ENCODE measurements around the gene MAGEL2.

Gene MAGEL2

DNA sequence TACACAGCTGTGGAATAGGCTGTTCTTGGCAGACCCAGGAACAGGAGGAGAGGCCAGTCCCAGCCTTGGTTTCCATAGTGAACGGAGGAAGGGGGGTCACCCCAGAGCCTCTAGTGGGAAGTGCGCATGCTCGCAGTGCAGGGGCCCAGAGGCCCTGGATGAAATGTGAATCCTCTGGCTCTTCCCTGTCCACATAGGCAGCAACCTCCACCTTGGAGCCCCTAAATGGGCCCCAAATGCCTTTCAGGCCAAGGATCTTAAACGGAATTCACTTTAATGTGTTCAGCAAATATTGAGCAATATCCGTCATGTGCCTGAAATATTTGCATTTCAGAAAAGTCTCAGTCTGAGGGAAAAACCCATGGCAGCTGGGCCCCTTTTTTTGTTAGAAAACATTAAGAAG, 42.8 kb upstream of the MAGEL2 start:
- peak; percentile 76; the same call in 2 of the 3 replicates for ATAC-seq
- no peak for TF ChIP-seq ARNTL (CRISPR knock-in tag; IDR thresholded peaks at IDR 0.05; ENCODE audit: borderline replicate concordance, low read depth)
- TF ChIP-seq, protein P1, sequence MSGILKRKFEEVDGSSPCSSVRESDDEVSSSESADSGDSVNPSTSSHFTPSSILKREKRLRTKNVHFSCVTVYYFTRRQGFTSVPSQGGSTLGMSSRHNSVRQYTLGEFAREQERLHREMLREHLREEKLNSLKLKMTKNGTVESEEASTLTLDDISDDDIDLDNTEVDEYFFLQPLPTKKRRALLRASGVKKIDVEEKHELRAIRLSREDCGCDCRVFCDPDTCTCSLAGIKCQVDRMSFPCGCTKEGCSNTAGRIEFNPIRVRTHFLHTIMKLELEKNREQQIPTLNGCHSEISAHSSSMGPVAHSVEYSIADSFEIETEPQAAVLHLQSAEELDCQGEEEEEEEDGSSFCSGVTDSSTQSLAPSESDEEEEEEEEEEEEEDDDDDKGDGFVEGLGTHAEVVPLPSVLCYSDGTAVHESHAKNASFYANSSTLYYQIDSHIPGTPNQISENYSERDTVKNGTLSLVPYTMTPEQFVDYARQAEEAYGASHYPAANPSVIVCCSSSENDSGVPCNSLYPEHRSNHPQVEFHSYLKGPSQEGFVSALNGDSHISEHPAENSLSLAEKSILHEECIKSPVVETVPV (CRISPR knock-in tag; IDR thresholded peaks at IDR 0.05): no peak
- TF ChIP-seq BACH2 (CRISPR knock-in tag; IDR thresholded peaks at IDR 0.05; ENCODE audit: borderline replicate concordance): no peak
- no peak for TF ChIP-seq ZNF8 (CRISPR knock-in tag; IDR thresholded peaks at IDR 0.05)
- TF ChIP-seq RARB (CRISPR knock-in tag; IDR thresholded peaks at IDR 0.05): no peak
- TF ChIP-seq ESRRG (CRISPR knock-in tag; IDR thresholded peaks at IDR 0.05): no peak
- TF ChIP-seq CSDC2 (CRISPR knock-in tag; IDR thresholded peaks at IDR 0.05): no peak
- TF ChIP-seq ZFP3 (CRISPR knock-in tag; IDR thresholded peaks at IDR 0.05): no peak
- TF ChIP-seq SNAI2 (CRISPR knock-in tag; IDR thresholded peaks at IDR 0.05): no peak
- TF ChIP-seq ZC3H10 (CRISPR knock-in tag; IDR thresholded peaks at IDR 0.05): no peak
- TF ChIP-seq TCF4 (CRISPR knock-in tag; IDR thresholded peaks at IDR 0.05; ENCODE audit: borderline replicate concordance): no peak
- TF ChIP-seq, protein P2, sequence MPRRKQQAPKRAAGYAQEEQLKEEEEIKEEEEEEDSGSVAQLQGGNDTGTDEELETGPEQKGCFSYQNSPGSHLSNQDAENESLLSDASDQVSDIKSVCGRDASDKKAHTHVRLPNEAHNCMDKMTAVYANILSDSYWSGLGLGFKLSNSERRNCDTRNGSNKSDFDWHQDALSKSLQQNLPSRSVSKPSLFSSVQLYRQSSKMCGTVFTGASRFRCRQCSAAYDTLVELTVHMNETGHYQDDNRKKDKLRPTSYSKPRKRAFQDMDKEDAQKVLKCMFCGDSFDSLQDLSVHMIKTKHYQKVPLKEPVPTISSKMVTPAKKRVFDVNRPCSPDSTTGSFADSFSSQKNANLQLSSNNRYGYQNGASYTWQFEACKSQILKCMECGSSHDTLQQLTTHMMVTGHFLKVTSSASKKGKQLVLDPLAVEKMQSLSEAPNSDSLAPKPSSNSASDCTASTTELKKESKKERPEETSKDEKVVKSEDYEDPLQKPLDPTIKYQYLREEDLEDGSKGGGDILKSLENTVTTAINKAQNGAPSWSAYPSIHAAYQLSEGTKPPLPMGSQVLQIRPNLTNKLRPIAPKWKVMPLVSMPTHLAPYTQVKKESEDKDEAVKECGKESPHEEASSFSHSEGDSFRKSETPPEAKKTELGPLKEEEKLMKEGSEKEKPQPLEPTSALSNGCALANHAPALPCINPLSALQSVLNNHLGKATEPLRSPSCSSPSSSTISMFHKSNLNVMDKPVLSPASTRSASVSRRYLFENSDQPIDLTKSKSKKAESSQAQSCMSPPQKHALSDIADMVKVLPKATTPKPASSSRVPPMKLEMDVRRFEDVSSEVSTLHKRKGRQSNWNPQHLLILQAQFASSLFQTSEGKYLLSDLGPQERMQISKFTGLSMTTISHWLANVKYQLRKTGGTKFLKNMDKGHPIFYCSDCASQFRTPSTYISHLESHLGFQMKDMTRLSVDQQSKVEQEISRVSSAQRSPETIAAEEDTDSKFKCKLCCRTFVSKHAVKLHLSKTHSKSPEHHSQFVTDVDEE (CRISPR knock-in tag; IDR thresholded peaks at IDR 0.05): no peak
- no peak for TF ChIP-seq OSR1 (CRISPR knock-in tag; IDR thresholded peaks at IDR 0.05)
- no peak for TF ChIP-seq ZNF70 (CRISPR knock-in tag; IDR thresholded peaks at IDR 0.05)
- TF ChIP-seq TOX (CRISPR knock-in tag; IDR thresholded peaks at IDR 0.05; ENCODE audit: borderline replicate concordance): no peak
- TF ChIP-seq PPARA (CRISPR knock-in tag; IDR thresholded peaks at IDR 0.05; ENCODE audit: borderline replicate concordance): no peak
- TF ChIP-seq GLIS3 (CRISPR knock-in tag; IDR thresholded peaks at IDR 0.05): no peak
- TF ChIP-seq, protein P3, sequence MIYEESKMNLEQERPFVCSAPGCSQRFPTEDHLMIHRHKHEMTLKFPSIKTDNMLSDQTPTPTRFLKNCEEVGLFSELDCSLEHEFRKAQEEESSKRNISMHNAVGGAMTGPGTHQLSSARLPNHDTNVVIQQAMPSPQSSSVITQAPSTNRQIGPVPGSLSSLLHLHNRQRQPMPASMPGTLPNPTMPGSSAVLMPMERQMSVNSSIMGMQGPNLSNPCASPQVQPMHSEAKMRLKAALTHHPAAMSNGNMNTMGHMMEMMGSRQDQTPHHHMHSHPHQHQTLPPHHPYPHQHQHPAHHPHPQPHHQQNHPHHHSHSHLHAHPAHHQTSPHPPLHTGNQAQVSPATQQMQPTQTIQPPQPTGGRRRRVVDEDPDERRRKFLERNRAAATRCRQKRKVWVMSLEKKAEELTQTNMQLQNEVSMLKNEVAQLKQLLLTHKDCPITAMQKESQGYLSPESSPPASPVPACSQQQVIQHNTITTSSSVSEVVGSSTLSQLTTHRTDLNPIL (CRISPR knock-in tag; IDR thresholded peaks at IDR 0.05; ENCODE audit: low read depth): no peak

DNA sequence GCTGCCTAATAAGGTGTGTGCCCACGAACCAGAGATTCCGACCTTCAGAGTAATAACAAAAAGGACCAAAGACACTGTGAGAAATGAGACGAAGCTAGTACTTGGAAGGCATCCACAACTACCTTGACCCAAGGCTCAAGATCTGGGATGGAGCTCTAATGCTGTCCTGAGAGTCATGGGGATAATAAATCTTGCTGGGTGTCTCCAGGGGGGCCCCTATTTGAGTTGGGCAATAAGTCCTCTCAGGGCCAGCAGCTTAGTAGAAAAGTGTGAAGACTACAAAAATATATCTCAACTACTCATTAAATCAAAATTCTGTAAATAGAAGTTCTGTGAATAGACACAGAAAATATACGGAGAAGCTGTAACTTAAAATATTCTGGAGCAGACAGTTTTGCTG, 42.3 kb upstream of the MAGEL2 start:
- no peak for ATAC-seq
- TF ChIP-seq CSDC2 (CRISPR knock-in tag; IDR thresholded peaks at IDR 0.05): no peak

DNA sequence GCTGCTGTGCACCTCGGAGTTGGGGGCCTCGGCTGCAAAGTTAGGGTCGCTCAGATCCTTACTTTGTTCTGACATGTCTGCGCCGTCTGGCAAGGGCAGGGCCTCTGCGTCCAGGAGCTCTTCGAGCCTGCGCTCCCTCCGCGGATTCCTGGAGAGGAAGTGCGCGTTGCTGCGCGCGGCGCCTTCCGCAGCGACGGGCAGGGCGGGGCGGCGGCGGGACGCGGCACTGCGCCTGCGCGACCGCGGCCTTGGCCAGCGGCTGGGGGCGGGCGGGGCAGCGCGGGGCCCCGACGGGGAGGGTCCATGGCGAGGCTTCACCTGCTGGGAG, 39.4 kb upstream of the MAGEL2 start, which contains the start of gene NDN:
Gene NDN (minus strand): TSS at position 163 of the 328 bp plus-strand sequence. CDS start 88 bp downstream, at position 75.
- ATAC-seq: peak; percentile 75
- TF ChIP-seq ZNF70 (CRISPR knock-in tag; IDR thresholded peaks at IDR 0.05) (no peak), PPARA (CRISPR knock-in tag; IDR thresholded peaks at IDR 0.05; ENCODE audit: borderline replicate concordance) (no peak), TOX (CRISPR knock-in tag; IDR thresholded peaks at IDR 0.05; ENCODE audit: borderline replicate concordance) (no peak)
- TF ChIP-seq, protein P4, sequence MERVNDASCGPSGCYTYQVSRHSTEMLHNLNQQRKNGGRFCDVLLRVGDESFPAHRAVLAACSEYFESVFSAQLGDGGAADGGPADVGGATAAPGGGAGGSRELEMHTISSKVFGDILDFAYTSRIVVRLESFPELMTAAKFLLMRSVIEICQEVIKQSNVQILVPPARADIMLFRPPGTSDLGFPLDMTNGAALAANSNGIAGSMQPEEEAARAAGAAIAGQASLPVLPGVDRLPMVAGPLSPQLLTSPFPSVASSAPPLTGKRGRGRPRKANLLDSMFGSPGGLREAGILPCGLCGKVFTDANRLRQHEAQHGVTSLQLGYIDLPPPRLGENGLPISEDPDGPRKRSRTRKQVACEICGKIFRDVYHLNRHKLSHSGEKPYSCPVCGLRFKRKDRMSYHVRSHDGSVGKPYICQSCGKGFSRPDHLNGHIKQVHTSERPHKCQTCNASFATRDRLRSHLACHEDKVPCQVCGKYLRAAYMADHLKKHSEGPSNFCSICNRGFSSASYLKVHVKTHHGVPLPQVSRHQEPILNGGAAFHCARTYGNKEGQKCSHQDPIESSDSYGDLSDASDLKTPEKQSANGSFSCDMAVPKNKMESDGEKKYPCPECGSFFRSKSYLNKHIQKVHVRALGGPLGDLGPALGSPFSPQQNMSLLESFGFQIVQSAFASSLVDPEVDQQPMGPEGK (CRISPR knock-in tag; IDR thresholded peaks at IDR 0.05; ENCODE audit: borderline replicate concordance): no peak

DNA sequence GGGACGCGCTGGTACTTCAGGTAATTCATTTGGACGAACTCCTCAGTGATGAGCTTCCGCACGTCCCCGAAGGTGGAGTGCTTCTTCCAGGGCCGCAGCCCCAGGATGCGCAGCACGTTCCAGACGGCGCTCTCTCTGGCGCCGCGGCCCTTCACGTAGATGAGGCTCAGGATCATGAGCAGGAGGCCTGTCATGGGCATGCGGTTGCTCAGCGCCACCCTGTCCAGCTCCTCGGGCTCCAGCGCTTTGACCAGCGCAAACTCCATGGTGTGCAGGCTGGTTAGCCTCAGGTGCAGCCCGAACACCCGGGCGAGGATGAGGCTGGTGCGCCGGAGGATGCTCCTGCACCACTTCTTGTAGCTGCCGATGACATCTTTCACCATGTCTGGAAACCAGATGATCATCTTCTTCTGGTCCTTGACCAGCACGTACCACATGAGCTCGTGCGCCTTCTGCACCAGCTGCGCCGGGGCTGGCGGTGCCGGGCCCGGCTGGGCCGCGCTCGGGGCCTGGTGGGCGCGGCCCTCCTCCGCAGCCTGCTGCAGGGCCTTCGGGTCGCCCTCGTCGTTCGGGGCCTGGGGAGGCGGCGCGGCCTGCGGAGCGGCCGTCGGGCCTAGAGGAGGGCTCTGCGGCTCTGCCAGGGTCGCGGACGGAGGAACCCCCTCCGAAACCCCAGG, 38.9 kb upstream of the MAGEL2 start:
- no peak; the same call in 2 of the 3 replicates for ATAC-seq
- TF ChIP-seq BACH2 (CRISPR knock-in tag; IDR thresholded peaks at IDR 0.05; ENCODE audit: borderline replicate concordance) (no peak), ZFP30 (CRISPR knock-in tag; IDR thresholded peaks at IDR 0.05) (no peak), ISL1 (CRISPR knock-in tag; IDR thresholded peaks at IDR 0.05) (no peak), ZFP3 (CRISPR knock-in tag; IDR thresholded peaks at IDR 0.05) (no peak), ESRRG (CRISPR knock-in tag; IDR thresholded peaks at IDR 0.05) (no peak), ZNF565 (CRISPR knock-in tag; conservative IDR thresholded peaks at IDR 0.05; ENCODE audit: low read depth) (no peak), ARNTL (CRISPR knock-in tag; IDR thresholded peaks at IDR 0.05; ENCODE audit: borderline replicate concordance, low read depth) (no peak), ZC3H10 (CRISPR knock-in tag; IDR thresholded peaks at IDR 0.05) (no peak)
- TF ChIP-seq, protein P2 (CRISPR knock-in tag; IDR thresholded peaks at IDR 0.05): no peak
- TF ChIP-seq, protein P5, sequence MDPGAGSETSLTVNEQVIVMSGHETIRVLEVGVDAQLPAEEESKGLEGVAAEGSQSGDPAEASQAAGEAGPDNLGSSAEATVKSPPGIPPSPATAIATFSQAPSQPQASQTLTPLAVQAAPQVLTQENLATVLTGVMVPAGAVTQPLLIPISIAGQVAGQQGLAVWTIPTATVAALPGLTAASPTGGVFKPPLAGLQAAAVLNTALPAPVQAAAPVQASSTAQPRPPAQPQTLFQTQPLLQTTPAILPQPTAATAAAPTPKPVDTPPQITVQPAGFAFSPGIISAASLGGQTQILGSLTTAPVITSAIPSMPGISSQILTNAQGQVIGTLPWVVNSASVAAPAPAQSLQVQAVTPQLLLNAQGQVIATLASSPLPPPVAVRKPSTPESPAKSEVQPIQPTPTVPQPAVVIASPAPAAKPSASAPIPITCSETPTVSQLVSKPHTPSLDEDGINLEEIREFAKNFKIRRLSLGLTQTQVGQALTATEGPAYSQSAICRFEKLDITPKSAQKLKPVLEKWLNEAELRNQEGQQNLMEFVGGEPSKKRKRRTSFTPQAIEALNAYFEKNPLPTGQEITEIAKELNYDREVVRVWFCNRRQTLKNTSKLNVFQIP (CRISPR knock-in tag; IDR thresholded peaks at IDR 0.05; ENCODE audit: borderline replicate concordance, low read depth): no peak

All from SK-N-SH treated with all-trans-retinoic acid at 6 μM for 48 hours (cell line).